Chondrocyte (in vitro differentiated cells): ENCODE data around the gene TMPRSS3. TPM values are rescaled to one million over a fixed set of nuclear protein-coding genes. Genes with fewer than 3 reads are reported as not detected.

Experiments used
- DNase-seq: peaks from one replicate; pipeline ENCODE4 v3.0.0; 2021; ENCODE audit warnings: mixed read lengths, low spot score
- H3K27ac Mint-ChIP-seq: one replicate; pipeline ENCODE4 v1.8.0; 2021; ENCODE audit warnings: mild to moderate bottlenecking, moderate library complexity, mixed read lengths; ENCODE audit not compliant: unreplicated experiment
- H3K27me3 Mint-ChIP-seq: 2 replicates; pipeline ENCODE4 v1.8.0; 2021; ENCODE audit warnings: low read depth, mixed read lengths
- H3K36me3 Mint-ChIP-seq: 2 replicates; pipeline ENCODE4 v1.8.0; 2021; ENCODE audit warnings: low read depth, mixed read lengths
- H3K4me1 Mint-ChIP-seq: 2 replicates; pipeline ENCODE4 v1.8.0; 2021; ENCODE audit warnings: low read depth, mild to moderate bottlenecking, mixed read lengths
- H3K4me3 Mint-ChIP-seq: one replicate; pipeline ENCODE4 v1.8.0; 2021; ENCODE audit warnings: mild to moderate bottlenecking, moderate library complexity, mixed read lengths; ENCODE audit not compliant: unreplicated experiment
- H3K9me3 Mint-ChIP-seq: 2 replicates; pipeline ENCODE4 v1.8.0; 2021; ENCODE audit warnings: low read depth, mixed read lengths
- total RNA-seq: library from RNA; stranded (reverse); gene quantifications from 3 replicates; pipeline ENCODE4 v1.2.1, GENCODE V29; 2021
- TF ChIP-seq, protein P1 (sequence below): fragments of 200-600 bp; sonication (generic); IDR thresholded peaks from 2 replicates; pipeline ENCODE4 v1.5.0; 2021; ENCODE audit warnings: antibody characterized with exemption, mild to moderate bottlenecking, moderate library complexity

Gene TMPRSS3
- total RNA-seq, 1 donor from 2014 or later, result not detected

DNA sequence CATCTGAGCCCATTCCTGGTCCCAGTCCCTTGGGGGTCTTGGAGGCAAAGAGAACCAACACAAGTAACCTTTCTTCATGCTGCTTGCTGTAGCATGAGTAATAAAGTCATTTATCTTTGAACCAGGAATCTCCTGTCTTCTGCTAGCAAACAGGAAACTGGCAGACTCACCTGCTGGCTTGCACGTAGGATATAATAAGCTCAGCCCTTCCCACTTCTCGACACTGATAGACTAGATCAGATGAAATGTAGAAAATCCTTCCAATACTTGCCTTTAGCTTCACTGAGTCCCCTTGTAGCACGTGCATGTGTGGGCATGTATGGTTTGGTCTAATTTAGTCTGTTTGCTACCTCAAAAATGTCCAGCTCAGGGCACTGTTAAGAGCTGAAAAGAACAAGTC, 38.5 kb downstream of the TMPRSS3 start:
- no peak for DNase-seq
- Mint-ChIP-seq H3K36me3 (peaks cover 1% of the 10 kb centered on the region), H3K9me3 (peaks cover 22% of the 10 kb centered on the region), H3K4me3 (no peak overlapping the region), H3K4me1 (peaks cover under 1% of the 10 kb centered on the region), H3K27me3 (peaks cover 33% of the 10 kb centered on the region), H3K27ac (no peak overlapping the region)
- TF ChIP-seq, protein P1, sequence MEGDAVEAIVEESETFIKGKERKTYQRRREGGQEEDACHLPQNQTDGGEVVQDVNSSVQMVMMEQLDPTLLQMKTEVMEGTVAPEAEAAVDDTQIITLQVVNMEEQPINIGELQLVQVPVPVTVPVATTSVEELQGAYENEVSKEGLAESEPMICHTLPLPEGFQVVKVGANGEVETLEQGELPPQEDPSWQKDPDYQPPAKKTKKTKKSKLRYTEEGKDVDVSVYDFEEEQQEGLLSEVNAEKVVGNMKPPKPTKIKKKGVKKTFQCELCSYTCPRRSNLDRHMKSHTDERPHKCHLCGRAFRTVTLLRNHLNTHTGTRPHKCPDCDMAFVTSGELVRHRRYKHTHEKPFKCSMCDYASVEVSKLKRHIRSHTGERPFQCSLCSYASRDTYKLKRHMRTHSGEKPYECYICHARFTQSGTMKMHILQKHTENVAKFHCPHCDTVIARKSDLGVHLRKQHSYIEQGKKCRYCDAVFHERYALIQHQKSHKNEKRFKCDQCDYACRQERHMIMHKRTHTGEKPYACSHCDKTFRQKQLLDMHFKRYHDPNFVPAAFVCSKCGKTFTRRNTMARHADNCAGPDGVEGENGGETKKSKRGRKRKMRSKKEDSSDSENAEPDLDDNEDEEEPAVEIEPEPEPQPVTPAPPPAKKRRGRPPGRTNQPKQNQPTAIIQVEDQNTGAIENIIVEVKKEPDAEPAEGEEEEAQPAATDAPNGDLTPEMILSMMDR, result no peak

DNA sequence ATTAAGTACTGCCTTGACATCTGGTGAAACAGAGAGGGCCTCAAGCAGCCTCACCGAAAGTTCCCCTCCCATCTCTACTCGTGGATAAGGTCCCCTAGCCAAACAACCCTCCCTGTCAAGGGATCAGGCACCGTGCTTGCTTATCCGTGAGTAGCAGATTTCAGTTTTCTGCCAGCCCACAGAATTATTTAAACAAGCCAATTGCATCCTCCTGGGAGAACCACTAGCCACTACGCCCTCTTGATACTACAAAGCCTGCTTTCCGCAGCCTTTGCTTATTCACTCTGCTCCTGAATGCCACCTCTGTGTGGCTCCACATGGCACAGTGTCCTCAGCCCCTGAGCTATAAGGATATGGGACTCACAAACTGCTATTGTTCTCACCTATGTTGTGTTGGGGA, 39.2 kb downstream of the TMPRSS3 start:
- Mint-ChIP-seq H3K36me3 (peaks cover 1% of the 10 kb centered on the region), H3K9me3 (peaks cover 22% of the 10 kb centered on the region), H3K27ac (no peak overlapping the region), H3K27me3 (peaks cover 27% of the 10 kb centered on the region), H3K4me3 (no peak overlapping the region), H3K4me1 (peaks cover 2% of the 10 kb centered on the region)
- TF ChIP-seq, protein P1, result no peak
- no peak for DNase-seq

DNA sequence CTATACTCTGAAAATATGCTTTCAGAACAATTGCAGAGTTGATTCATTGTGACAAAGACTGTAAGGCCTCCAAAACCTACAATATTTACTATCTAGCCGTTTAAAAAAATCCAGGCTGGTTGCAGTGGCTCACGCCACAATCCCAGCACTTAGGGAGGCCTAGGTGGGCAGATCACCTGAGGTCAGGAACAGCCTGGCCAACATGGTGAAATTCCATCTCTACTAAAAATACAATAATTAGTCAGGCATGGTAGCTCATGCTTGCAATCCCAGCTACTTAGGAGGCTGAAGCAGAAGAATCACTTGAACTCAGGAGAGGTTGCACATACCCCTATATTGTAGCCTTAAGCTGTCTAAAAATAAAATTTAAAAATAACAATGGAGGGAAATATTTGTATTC, 39.8 kb downstream of the TMPRSS3 start:
- no peak overlapping the region for H3K4me3 Mint-ChIP-seq
- no peak overlapping the region for H3K27ac Mint-ChIP-seq
- H3K27me3 Mint-ChIP-seq, result peaks cover 23% of the 10 kb centered on the region
- H3K4me1 Mint-ChIP-seq, result peaks cover 4% of the 10 kb centered on the region
- TF ChIP-seq, protein P1, result no peak
- H3K36me3 Mint-ChIP-seq, result peaks cover 1% of the 10 kb centered on the region
- peaks cover 22% of the 10 kb centered on the region for H3K9me3 Mint-ChIP-seq
- no peak for DNase-seq

DNA sequence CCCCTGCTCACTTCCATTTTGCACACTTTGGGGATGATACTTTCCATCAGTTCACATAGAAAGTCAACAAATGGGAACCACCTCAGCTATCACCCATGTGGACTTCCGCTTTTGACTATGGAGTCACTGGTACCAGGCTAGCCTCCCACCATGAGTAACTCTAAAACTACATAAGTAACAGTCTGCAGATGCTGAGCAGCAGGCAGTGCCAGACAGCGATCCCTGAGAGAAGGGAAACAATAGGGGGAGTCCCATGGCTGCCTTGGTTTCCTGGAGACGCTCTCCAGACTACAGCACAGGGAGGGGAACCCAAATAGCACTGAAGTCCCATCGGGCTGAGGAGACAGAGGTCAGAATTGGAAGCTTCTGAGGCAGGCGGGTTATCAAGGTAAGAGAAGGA, 42.2 kb downstream of the TMPRSS3 start:
- Mint-ChIP-seq H3K4me3 (no peak overlapping the region), H3K27ac (no peak overlapping the region), H3K27me3 (peaks cover 20% of the 10 kb centered on the region), H3K4me1 (peaks cover 6% of the 10 kb centered on the region), H3K9me3 (peaks cover 22% of the 10 kb centered on the region), H3K36me3 (peaks cover 1% of the 10 kb centered on the region)
- no peak for DNase-seq
- TF ChIP-seq, protein P1, result no peak

DNA sequence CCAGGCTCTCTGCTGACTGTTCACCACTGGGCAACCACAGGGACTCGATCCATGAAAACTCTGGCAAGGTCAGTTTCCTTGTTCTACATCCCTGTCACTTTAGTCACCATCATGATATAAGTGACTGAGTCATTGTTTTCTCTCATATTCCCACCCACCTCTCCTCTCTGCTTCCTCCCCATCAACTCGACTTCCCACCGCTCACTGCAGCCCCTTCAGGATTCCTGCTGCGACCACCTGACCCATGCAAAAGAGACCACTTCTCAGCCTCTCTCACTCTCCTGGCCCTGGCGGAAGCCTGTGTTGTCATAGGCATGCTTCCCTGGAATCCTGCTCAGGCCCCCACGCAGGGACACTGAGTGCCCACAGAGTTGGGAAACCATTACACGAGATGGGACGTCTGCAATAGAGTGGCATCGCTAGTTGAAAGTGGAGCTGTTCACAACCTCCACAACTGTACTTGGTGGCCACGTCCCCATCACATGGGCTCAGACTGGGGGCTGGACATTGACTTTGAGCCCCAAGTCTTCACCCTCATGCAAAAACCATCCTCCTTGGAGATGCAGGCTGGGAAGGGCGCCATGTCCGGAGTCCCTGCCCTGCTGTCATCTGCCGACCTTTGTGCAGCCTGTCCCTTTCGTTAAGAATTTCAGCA, 43.3 kb downstream of the TMPRSS3 start:
- Mint-ChIP-seq H3K4me3 (no peak overlapping the region), H3K27ac (no peak overlapping the region), H3K36me3 (peaks cover 1% of the 10 kb centered on the region), H3K9me3 (peaks cover 22% of the 10 kb centered on the region), H3K4me1 (peaks cover 6% of the 10 kb centered on the region), H3K27me3 (peaks cover 17% of the 10 kb centered on the region)
- TF ChIP-seq, protein P1, result no peak
- DNase-seq, result no peak
